BLaER1 (cell line): ENCODE results near the gene GJD4.
A peak's percentile ranks its signal among the peaks of the same experiment; 100 is the strongest.

Experiments
- H3K27ac ChIP-seq: shearing (Covaris generic); formaldehyde crosslinking; 2 replicates; pipeline ENCODE4 v1.8.1; 2022
- H3K27me3 ChIP-seq: shearing (Covaris generic); formaldehyde crosslinking; 2 replicates; pipeline ENCODE4 v1.8.1; 2022
- H3K36me3 ChIP-seq: shearing (Covaris generic); formaldehyde crosslinking; 2 replicates; pipeline ENCODE4 v1.8.1; 2022
- H3K4me1 ChIP-seq: shearing (Covaris generic); formaldehyde crosslinking; 2 replicates; pipeline ENCODE4 v1.8.1; 2022
- H3K4me2 ChIP-seq: shearing (Covaris generic); formaldehyde crosslinking; 2 replicates; pipeline ENCODE4 v1.8.1; 2022
- H3K4me3 ChIP-seq: shearing (Covaris generic); formaldehyde crosslinking; 2 replicates; pipeline ENCODE4 v1.8.1; 2022
- H3K9ac ChIP-seq: shearing (Covaris generic); formaldehyde crosslinking; 2 replicates; pipeline ENCODE4 v1.8.1; 2022
- H3K9me3 ChIP-seq: shearing (Covaris generic); formaldehyde crosslinking; 2 replicates; pipeline ENCODE4 v1.8.1; 2022
- H4K20me1 ChIP-seq: shearing (Covaris generic); formaldehyde crosslinking; 2 replicates; pipeline ENCODE4 v1.8.1; 2022
- Cebpa-rat ChIP-seq: shearing (Covaris generic); IDR thresholded peaks from 2 replicates; pipeline ENCODE4 v1.8.1; 2022

GJD4 gene

GRCh38 chr10:35567951-35568350, 37.2 kb upstream of the GJD4 start:
- no peak overlapping the region for H3K9ac ChIP-seq
- H3K9me3 ChIP-seq = no peaks in the 10 kb centered on the region
- peaks cover 75% of the 10 kb centered on the region for H3K36me3 ChIP-seq
- H4K20me1 ChIP-seq = no peaks in the 10 kb centered on the region
- no peak overlapping the region for H3K4me2 ChIP-seq
- H3K4me1 ChIP-seq = peaks cover 38% of the 10 kb centered on the region
- H3K27ac ChIP-seq = no peak overlapping the region
- TF ChIP-seq Cebpa-rat = no peak
- no peaks in the 10 kb centered on the region for H3K27me3 ChIP-seq
- no peak overlapping the region for H3K4me3 ChIP-seq

- Histone ChIP-seq H3K27ac (no peak overlapping the region), H3K9me3 (no peaks in the 10 kb centered on the region), H3K4me1 (peaks cover 38% of the 10 kb centered on the region), H3K4me2 (peak overlapping the region; percentile 55; the same call in 1 of the 2 replicates), H3K27me3 (no peaks in the 10 kb centered on the region), H3K36me3 (peaks cover 80% of the 10 kb centered on the region), H3K4me3 (no peak overlapping the region), H4K20me1 (no peaks in the 10 kb centered on the region), H3K9ac (no peak overlapping the region)
- TF ChIP-seq Cebpa-rat = no peak
Observed at GRCh38 chr10:35568483-35569015, 36.6 kb upstream of the GJD4 start.

DNA sequence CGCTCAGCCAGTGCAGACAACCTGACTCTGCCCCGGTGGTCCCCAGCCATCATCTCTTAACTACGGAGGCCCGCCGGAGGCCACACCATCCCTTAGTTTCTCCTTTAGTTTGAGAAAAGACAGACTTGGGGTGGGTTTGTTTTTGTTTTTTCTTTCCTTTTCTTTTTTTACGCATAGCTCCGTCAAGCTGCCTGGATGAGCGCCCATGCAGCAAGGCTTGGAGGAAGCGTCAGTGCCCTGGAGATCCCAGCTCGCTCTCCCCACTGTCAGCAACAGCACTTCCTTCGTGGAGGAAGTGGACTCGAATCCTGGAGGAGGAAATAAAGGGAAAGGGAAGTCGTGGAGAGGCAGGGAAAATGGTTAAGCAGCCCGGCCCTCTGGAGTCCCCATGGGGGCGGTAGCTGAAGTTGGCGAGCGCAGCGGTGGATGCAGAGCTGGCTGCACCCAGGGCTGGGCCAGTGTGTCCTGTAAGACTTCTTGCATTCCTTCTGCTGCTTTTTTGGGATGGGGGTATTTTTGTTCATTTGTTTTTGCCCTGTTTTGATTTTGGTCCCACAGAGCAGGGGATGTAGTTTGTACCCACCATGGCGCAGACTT, 35.9 kb upstream of the GJD4 start:
- no peak overlapping the region for H3K9ac ChIP-seq
- peak overlapping the region; percentile 55 for H3K4me2 ChIP-seq
- no peaks in the 10 kb centered on the region for H3K9me3 ChIP-seq
- H3K4me3 ChIP-seq = no peak overlapping the region
- TF ChIP-seq Cebpa-rat = no peak
- H3K27me3 ChIP-seq = no peaks in the 10 kb centered on the region
- H3K36me3 ChIP-seq = peaks cover 78% of the 10 kb centered on the region
- H3K27ac ChIP-seq = no peak overlapping the region
- H3K4me1 ChIP-seq = peaks cover 31% of the 10 kb centered on the region
- H4K20me1 ChIP-seq = no peaks in the 10 kb centered on the region

- Histone ChIP-seq H3K27ac (no peak overlapping the region), H3K9me3 (no peaks in the 10 kb centered on the region), H3K36me3 (peaks cover 77% of the 10 kb centered on the region), H4K20me1 (no peaks in the 10 kb centered on the region), H3K27me3 (no peaks in the 10 kb centered on the region), H3K4me2 (peak overlapping the region; percentile 55; the same call in 1 of the 2 replicates), H3K4me1 (peaks cover 25% of the 10 kb centered on the region), H3K4me3 (no peak overlapping the region), H3K9ac (no peak overlapping the region)
- TF ChIP-seq Cebpa-rat = no peak
Observed at GRCh38 chr10:35569836-35570235, 35.3 kb upstream of the GJD4 start.

DNA sequence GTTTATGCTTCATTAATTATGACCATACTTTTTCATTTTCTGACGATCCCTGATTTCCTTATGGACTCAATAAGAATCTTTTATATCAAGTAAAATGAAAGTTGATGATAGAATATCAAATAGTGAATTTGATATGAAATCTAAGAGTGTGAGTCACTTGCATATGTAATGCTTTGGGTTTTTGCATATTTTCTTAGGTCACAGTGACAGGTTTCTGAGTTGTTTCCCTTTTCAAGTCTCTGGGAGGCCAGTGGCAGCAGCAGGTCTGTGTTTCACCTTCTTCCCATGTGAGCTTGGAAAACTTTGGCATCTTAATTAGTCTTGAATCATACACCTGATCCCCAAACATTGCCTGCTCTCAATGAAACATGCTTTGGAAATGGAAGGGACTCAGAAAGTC, 34.7 kb upstream of the GJD4 start:
- TF ChIP-seq Cebpa-rat = no peak
- no peak overlapping the region for H3K9ac ChIP-seq
- H3K9me3 ChIP-seq = no peaks in the 10 kb centered on the region
- H3K4me3 ChIP-seq = no peak overlapping the region
- H3K4me2 ChIP-seq = no peak overlapping the region
- no peak overlapping the region for H3K27ac ChIP-seq
- no peaks in the 10 kb centered on the region for H4K20me1 ChIP-seq
- peaks cover 78% of the 10 kb centered on the region for H3K36me3 ChIP-seq
- H3K4me1 ChIP-seq = peaks cover 19% of the 10 kb centered on the region
- no peaks in the 10 kb centered on the region for H3K27me3 ChIP-seq

GRCh38 chr10:35572583-35572982, 32.6 kb upstream of the GJD4 start:
- Histone ChIP-seq H3K4me1 (peaks cover 19% of the 10 kb centered on the region), H3K4me3 (no peak overlapping the region), H3K27ac (no peak overlapping the region), H3K4me2 (no peak overlapping the region), H3K36me3 (peaks cover 56% of the 10 kb centered on the region), H3K27me3 (no peaks in the 10 kb centered on the region), H3K9ac (no peak overlapping the region), H3K9me3 (no peaks in the 10 kb centered on the region), H4K20me1 (no peaks in the 10 kb centered on the region)
- TF ChIP-seq Cebpa-rat = no peak; the same call in 1 of the 2 replicates

- Histone ChIP-seq H3K36me3 (peaks cover 44% of the 10 kb centered on the region), H3K27ac (no peak overlapping the region), H4K20me1 (no peaks in the 10 kb centered on the region), H3K9me3 (no peaks in the 10 kb centered on the region), H3K4me3 (no peak overlapping the region), H3K27me3 (no peaks in the 10 kb centered on the region), H3K9ac (no peak overlapping the region), H3K4me2 (no peak overlapping the region), H3K4me1 (peaks cover 11% of the 10 kb centered on the region)
- no peak for TF ChIP-seq Cebpa-rat
Observed at GRCh38 chr10:35573796-35574195, 31.3 kb upstream of the GJD4 start.

DNA sequence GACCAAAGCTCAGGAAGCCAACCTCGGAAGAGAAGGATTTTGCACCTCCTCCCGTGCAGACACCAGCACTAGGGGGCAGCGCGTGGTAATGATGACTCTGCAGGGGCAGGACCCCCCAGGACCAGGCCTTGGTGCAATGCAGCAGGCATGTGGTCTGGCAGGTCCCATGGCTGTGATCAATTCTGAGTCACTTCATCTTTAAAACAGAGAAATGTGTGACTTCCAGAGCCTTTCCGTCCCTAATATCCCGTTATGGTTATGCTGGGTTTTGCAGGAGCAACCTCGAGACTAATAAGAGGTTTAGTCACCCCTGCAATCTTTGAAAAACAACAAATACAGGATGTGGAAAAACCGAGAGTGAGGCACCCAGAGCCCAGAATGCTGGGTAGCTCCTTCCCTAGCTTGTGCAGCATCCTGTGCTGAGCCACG, 30.2 kb upstream of the GJD4 start:
- H3K4me2 ChIP-seq = no peak overlapping the region
- H3K9me3 ChIP-seq = no peaks in the 10 kb centered on the region
- no peak overlapping the region for H3K9ac ChIP-seq

DNA sequence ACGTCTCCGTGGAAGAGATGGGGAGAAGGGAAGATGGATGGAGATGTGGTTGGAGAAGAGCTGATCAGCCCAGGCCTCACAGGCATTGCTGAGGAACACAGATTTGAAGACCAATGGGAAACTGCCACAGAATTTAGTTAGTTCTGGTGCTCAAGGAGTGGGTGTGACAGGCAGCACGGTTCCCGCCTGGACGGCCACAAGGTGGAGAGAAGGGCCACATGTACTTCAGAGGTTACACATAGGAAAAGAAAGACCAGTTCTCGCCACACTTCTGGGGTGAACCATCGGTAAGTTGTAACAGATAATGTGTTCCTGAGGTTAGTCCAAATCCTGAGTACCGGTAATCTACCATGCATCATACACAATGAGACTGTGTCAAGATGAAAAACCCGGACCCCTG, 29.5 kb upstream of the GJD4 start:
- peaks cover 30% of the 10 kb centered on the region for H3K36me3 ChIP-seq

More for the DNA sequence above, 30.2 kb upstream of the GJD4 start:
- Histone ChIP-seq H3K4me3 (no peak overlapping the region), H4K20me1 (no peaks in the 10 kb centered on the region), H3K36me3 (peaks cover 33% of the 10 kb centered on the region), H3K4me1 (no peaks in the 10 kb centered on the region), H3K27ac (no peak overlapping the region), H3K27me3 (no peaks in the 10 kb centered on the region)
- TF ChIP-seq Cebpa-rat = no peak

DNA sequence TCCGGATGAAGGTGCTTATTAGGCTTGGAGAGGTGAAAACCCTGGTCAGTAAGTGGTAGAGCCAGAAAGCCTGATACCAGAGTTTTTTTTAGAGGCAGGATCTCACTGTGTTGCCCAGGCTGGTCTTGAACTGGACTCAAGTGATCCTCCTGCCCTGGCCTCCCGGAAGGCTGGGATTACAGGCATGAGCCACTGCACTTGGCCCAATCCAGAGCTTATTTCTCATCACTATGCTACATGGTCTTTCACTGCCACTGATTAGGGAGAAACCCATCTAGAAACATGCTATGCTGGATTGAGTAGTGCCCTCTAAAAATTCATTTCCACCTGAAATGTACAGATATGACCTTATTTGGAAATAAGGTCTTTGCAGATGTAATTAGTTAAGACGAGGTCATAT, 28.4 kb upstream of the GJD4 start:
- Histone ChIP-seq H3K4me2 (no peak overlapping the region), H3K4me1 (no peaks in the 10 kb centered on the region), H3K9ac (no peak overlapping the region), H3K27ac (no peak overlapping the region), H3K4me3 (no peak overlapping the region), H3K36me3 (peaks cover 29% of the 10 kb centered on the region), H3K27me3 (no peaks in the 10 kb centered on the region), H4K20me1 (no peaks in the 10 kb centered on the region), H3K9me3 (no peaks in the 10 kb centered on the region)
- no peak for TF ChIP-seq Cebpa-rat

More for the DNA sequence above, 29.5 kb upstream of the GJD4 start:
- H3K27me3 ChIP-seq = no peaks in the 10 kb centered on the region
- H4K20me1 ChIP-seq = no peaks in the 10 kb centered on the region
- H3K27ac ChIP-seq = no peak overlapping the region
- H3K9me3 ChIP-seq = no peaks in the 10 kb centered on the region
- H3K4me2 ChIP-seq = no peak overlapping the region
- H3K4me1 ChIP-seq = no peaks in the 10 kb centered on the region
- no peak overlapping the region for H3K4me3 ChIP-seq
- no peak overlapping the region for H3K9ac ChIP-seq
- no peak for TF ChIP-seq Cebpa-rat
